H1 (cell line): ENCODE results near the gene MUC4. TPM values are rescaled to one million over a fixed set of nuclear protein-coding genes. Genes with fewer than 3 reads are reported as not detected.

Source experiments
- ATF3 ChIP-seq: IDR thresholded peaks from 2 replicates; pipeline ENCODE4 v1.6.1; 2011; ENCODE audit warnings: low read depth, mild to moderate bottlenecking, low read length; ENCODE audit not compliant: insufficient read depth
- CBX5 ChIP-seq: fragments of 300-800, 300-1000 bp; sonication (generic); IDR thresholded peaks from 2 replicates; pipeline ENCODE4 v1.7.1; 2016; ENCODE audit warnings: antibody characterized with exemption, low read length, low read depth
- CTBP2 ChIP-seq: IDR thresholded peaks from 2 replicates; pipeline ENCODE4 v1.7.0; 2011; ENCODE audit warnings: borderline replicate concordance, mild to moderate bottlenecking, moderate library complexity, mixed read lengths, low read length; ENCODE audit not compliant: insufficient read depth, insufficient read length
- KDM1A ChIP-seq: fragments of 200-600, 300-600 bp; sonication (generic); IDR thresholded peaks from 2 replicates; pipeline ENCODE4 v1.7.1; 2016; ENCODE audit warnings: mild to moderate bottlenecking, low read length, borderline replicate concordance
- KDM5A ChIP-seq: fragments of 200-600 bp; IDR thresholded peaks from 2 replicates; pipeline ENCODE4 v1.7.1; 2012; ENCODE audit warnings: mild to moderate bottlenecking, low read length, inconsistent platforms, mixed read lengths
- polyA plus RNA-seq, 7 experiments: library from polyadenylated mRNA; depleted of rRNA in 3 of 7; stranded (reverse) in 5 of 7; unstranded in 2 of 7; fragments of >200 nt in 5 of 7; fragments of 200-250 nt in 2 of 7; gene quantifications; 1 replicate in 5 of 7; 2 replicates in 1 of 7; 4 replicates in 1 of 7; pipeline versions ENCODE4 v1.2.1 to v1.2.3, GENCODE V29; 2011 to 2013; ENCODE audit warnings: missing spikeins in 2 of 7, mixed read lengths in 2 of 7
- total RNA-seq: library from RNA; stranded (reverse); fragmentation: NEBNext Ultra II Directional; extraction: Animal tissue kit (Norgen Biotek cat#: 25700); gene quantifications from 2 replicates; pipeline ENCODE4 v1.2.1, GENCODE V29; 2021

MUC4 gene
- total and polyA plus RNA-seq, 2 of the 8 experiments (the other 6 are each of a cell fraction or from before 2014, with no cell fraction given), result 0.89 to 2.0 TPM

GRCh38 chr3:195732940-195733339 lies 78.8 kb downstream of the MUC4 start (continued):
- TF ChIP-seq ATF3, result no peak
- TF ChIP-seq KDM1A, result no peak
- TF ChIP-seq KDM5A, result no peak
- TF ChIP-seq CBX5, result no peak
- no peak for TF ChIP-seq CTBP2
- TF ChIP-seq, all 59 proteins: peak for 0
